ENCODE data around the gene PHRF1. TPM values are rescaled to one million over a fixed set of nuclear protein-coding genes. Genes with fewer than 3 reads are reported as not detected.

The PHRF1 gene
- total RNA-seq, 1 experiment from 2014 or later = 31.8 TPM

DNA sequence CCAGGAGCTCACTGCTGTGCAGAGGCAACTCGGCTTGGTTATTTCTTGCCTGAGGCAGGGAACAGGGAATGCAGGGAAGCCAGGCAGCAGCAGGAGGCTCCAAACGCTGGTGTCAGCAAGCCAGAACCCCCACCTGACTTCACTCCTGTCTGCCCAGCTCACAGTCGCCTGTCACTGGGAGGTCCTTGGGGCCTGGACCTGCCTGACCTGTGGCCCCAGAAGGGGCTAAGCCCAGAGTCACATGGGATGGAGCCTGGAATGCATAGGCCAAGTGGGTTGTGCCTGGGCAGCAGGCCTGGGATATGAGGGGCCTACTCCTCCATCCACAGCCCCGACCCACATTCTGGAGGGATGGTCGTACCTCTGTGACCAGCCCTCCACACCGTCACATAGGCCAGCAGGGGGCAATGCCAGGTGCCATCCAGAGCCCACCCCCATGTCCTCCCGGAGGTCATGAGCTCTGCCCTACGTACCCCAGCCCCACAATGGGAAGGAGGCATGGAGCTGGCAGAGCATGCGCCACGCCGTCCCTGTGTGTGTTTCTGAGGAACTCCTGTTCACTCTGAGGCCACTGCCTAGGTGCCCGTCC is 10.3 kb upstream of the PHRF1 start:
- DNase-seq (ENCODE audit: unreplicated experiment) = no peak
- H3K27me3 Mint-ChIP-seq (ENCODE audit: insufficient read depth, unreplicated experiment) = no peaks in the 10 kb centered on the region
- H3K27ac Mint-ChIP-seq (ENCODE audit: low read depth, unreplicated experiment) = no peak overlapping the region
- CTCF ChIA-PET = interaction anchor here (1.0 kb wide), 1 partner anchor 9 kb away, joined by 3 read pairs; no protein-coding TSS in a partner anchor
- H3K9me3 Mint-ChIP-seq (ENCODE audit: unreplicated experiment) = no peaks in the 10 kb centered on the region
- peaks cover 5% of the 10 kb centered on the region for H3K4me1 Mint-ChIP-seq (ENCODE audit: insufficient read depth, unreplicated experiment)
- H3K4me3 Mint-ChIP-seq (ENCODE audit: unreplicated experiment) = no peak overlapping the region
- TF ChIP-seq, protein P1, sequence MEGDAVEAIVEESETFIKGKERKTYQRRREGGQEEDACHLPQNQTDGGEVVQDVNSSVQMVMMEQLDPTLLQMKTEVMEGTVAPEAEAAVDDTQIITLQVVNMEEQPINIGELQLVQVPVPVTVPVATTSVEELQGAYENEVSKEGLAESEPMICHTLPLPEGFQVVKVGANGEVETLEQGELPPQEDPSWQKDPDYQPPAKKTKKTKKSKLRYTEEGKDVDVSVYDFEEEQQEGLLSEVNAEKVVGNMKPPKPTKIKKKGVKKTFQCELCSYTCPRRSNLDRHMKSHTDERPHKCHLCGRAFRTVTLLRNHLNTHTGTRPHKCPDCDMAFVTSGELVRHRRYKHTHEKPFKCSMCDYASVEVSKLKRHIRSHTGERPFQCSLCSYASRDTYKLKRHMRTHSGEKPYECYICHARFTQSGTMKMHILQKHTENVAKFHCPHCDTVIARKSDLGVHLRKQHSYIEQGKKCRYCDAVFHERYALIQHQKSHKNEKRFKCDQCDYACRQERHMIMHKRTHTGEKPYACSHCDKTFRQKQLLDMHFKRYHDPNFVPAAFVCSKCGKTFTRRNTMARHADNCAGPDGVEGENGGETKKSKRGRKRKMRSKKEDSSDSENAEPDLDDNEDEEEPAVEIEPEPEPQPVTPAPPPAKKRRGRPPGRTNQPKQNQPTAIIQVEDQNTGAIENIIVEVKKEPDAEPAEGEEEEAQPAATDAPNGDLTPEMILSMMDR (IDR thresholded peaks at IDR 0.05; ENCODE audit: unreplicated experiment) = no peak
- POLR2A ChIA-PET = interaction anchor here (1.9 kb wide), 1 partner anchor 9 kb away, joined by 7 read pairs; no protein-coding TSS in a partner anchor
- peaks cover 18% of the 10 kb centered on the region for H3K36me3 Mint-ChIP-seq (ENCODE audit: insufficient read depth, unreplicated experiment)
- intact Hi-C loops (cut with micrococcal nuclease) = loop anchor here (10.0 kb wide), 2 partner anchors 49 to 159 kb away; partner anchors contain the start of gene IRF7
- no TSS peak for BruUV-seq (replicated peaks)

- POLR2A ChIA-PET = interaction anchor here (0.6 to 1.9 kb wide), 6 partner anchors 8 to 229 kb away, joined by 4 to 7 read pairs (median 4); partner anchors contain the start of gene PHRF1
- H3K27ac Mint-ChIP-seq (ENCODE audit: low read depth, unreplicated experiment) = no peak overlapping the region
- CTCF ChIA-PET = interaction anchor here (0.6 kb wide), 1 partner anchor 130 kb away, joined by 3 read pairs; no protein-coding TSS in a partner anchor
- DNase-seq (ENCODE audit: unreplicated experiment) = no peak
- no peaks in the 10 kb centered on the region for H3K4me1 Mint-ChIP-seq (ENCODE audit: insufficient read depth, unreplicated experiment)
- no TSS peak for BruUV-seq (replicated peaks)
- no peaks in the 10 kb centered on the region for H3K9me3 Mint-ChIP-seq (ENCODE audit: unreplicated experiment)
- intact Hi-C loops (cut with micrococcal nuclease) = loop anchor here (10.0 kb wide), 2 partner anchors 48 to 158 kb away; partner anchors contain the start of gene IRF7
- peaks cover 12% of the 10 kb centered on the region for H3K36me3 Mint-ChIP-seq (ENCODE audit: insufficient read depth, unreplicated experiment)
- TF ChIP-seq, protein P1 (IDR thresholded peaks at IDR 0.05; ENCODE audit: unreplicated experiment) = no peak
- peak overlapping the region; percentile 70 for H3K4me3 Mint-ChIP-seq (ENCODE audit: unreplicated experiment)
- no peaks in the 10 kb centered on the region for H3K27me3 Mint-ChIP-seq (ENCODE audit: insufficient read depth, unreplicated experiment)
Measured at GRCh38 chr11:567011-567628, 9.2 kb upstream of the PHRF1 start.

DNA sequence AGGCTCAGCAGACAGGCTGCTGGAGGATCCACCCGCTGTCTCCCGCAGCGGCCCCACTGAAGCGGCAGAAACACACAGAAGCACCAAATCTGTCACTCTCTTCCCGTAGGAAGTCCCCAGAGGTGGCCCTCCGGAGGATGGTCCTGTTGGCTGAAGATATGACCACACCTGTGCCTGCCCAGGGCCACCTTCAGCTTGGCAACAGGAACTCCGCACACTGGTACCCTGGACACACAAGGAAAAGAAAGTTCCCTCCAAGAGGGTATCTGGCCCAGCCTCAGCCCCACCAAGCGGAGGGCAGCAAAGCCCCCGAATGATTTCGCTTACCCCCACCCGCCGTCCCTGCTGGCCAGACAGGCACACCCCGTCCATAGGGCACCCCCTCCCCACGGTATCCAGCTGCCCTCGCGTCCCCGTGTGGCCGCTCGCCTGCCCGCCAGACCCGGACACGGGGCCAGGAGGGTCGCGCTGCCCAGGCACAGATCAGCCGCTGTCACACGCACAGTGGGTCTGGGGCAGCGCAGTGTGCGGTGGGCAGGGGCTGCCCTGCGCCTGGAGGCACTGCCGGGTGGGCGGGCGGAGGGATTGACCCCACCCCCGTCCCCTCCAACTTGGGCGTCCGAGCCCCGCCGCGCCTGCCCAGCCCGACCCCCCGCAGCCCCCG is 8.5 kb upstream of the PHRF1 start:
- CTCF ChIA-PET = interaction anchor here (0.6 kb wide), 3 partner anchors 61 to 977 kb away, joined by 3 to 4 read pairs (median 3); no protein-coding TSS in a partner anchor
- no peaks in the 10 kb centered on the region for H3K27me3 Mint-ChIP-seq (ENCODE audit: insufficient read depth, unreplicated experiment)
- H3K36me3 Mint-ChIP-seq (ENCODE audit: insufficient read depth, unreplicated experiment) = peaks cover 12% of the 10 kb centered on the region
- H3K9me3 Mint-ChIP-seq (ENCODE audit: unreplicated experiment) = no peaks in the 10 kb centered on the region
- no peak for DNase-seq (ENCODE audit: unreplicated experiment)
- no peak overlapping the region for H3K27ac Mint-ChIP-seq (ENCODE audit: low read depth, unreplicated experiment)
- no peaks in the 10 kb centered on the region for H3K4me1 Mint-ChIP-seq (ENCODE audit: insufficient read depth, unreplicated experiment)
- TF ChIP-seq, protein P1 (IDR thresholded peaks at IDR 0.05; ENCODE audit: unreplicated experiment) = no peak
- no TSS peak for BruUV-seq (replicated peaks)
- peak overlapping the region; percentile 70 for H3K4me3 Mint-ChIP-seq (ENCODE audit: unreplicated experiment)
- POLR2A ChIA-PET = interaction anchor here (0.7 to 2.3 kb wide), 13 partner anchors 8 to 241 kb away, joined by 3 to 11 read pairs (median 4); partner anchors contain the start of genes HRAS, LMNTD2 and PHRF1
- intact Hi-C loops (cut with micrococcal nuclease) = loop anchor here (10.0 kb wide), 2 partner anchors 47 to 157 kb away; partner anchors contain the start of gene IRF7
